Endometrium (tissue), 2 donors: ENCODE measurements around the gene FBXL12.
"Not testable (repeated sequence)": the region's sequence is repeated elsewhere in the genome, so short reads cannot be mapped to it uniquely, and the experiment has no call there.

Experiments
- FAIRE-seq: peaks from 2 replicates; lab custom pipeline; 2012; peaks lifted over from hg19 to GRCh38; lab: Jason Lieb, UNC
- donor health status: control.
- donor health status: control.

The FBXL12 gene

GRCh38 chr19:9838324-9838723 lies 19.4 kb upstream of the FBXL12 start:
- FAIRE-seq = no peak

GRCh38 chr19:9836021-9836420 lies 17.1 kb upstream of the FBXL12 start:
- no peak for FAIRE-seq

- FAIRE-seq = no peak
Observed at GRCh38 chr19:9835507-9835949, 16.6 kb upstream of the FBXL12 start.

GRCh38 chr19:9834726-9835506 lies 16.0 kb upstream of the FBXL12 start, which contains the start of gene PIN1:
PIN1 (plus strand) TSS chr19:9835318; CDS start chr19:9835345, 27 bp downstream.
- peak; percentile 72 for FAIRE-seq

- no peak for FAIRE-seq
Observed at GRCh38 chr19:9834307-9834725, 15.4 kb upstream of the FBXL12 start.

- no peak for FAIRE-seq
Observed at GRCh38 chr19:9828551-9829063, 9.7 kb upstream of the FBXL12 start.

GRCh38 chr19:9827289-9828238 lies 8.7 kb upstream of the FBXL12 start, which contains the start of gene UBL5:
UBL5 (plus strand) TSS chr19:9827918; CDS start chr19:9828338, 420 bp downstream.
- FAIRE-seq = peak; percentile 37

GRCh38 chr19:9823816-9824215 lies 4.9 kb upstream of the FBXL12 start:
- no peak for FAIRE-seq

GRCh38 chr19:9820034-9820433 lies 1.2 kb upstream of the FBXL12 start:
- FAIRE-seq = not testable (repeated sequence)

GRCh38 chr19:9819596-9819909 lies 674 bp upstream of the FBXL12 start:
- peak; percentile 18 for FAIRE-seq

- no peak for FAIRE-seq
Observed at GRCh38 chr19:9818175-9818733, 625 bp downstream of the FBXL12 start.

GRCh38 chr19:9811139-9811538 lies 7.7 kb downstream of the FBXL12 start:
- no peak for FAIRE-seq

GRCh38 chr19:9808855-9809824 lies 9.7 kb downstream of the FBXL12 start:
- no peak for FAIRE-seq

- FAIRE-seq = no peak
Observed at GRCh38 chr19:9806803-9807202, 12.1 kb downstream of the FBXL12 start.

GRCh38 chr19:9801976-9802375 lies 16.9 kb downstream of the FBXL12 start:
- no peak for FAIRE-seq

GRCh38 chr19:9799162-9799561 lies 19.7 kb downstream of the FBXL12 start:
- no peak for FAIRE-seq

- peak; percentile 98 for FAIRE-seq
Observed at GRCh38 chr19:9797871-9798270, 21.0 kb downstream of the FBXL12 start.

GRCh38 chr19:9796113-9796773 lies 22.6 kb downstream of the FBXL12 start:
- FAIRE-seq = peak; percentile 97

- FAIRE-seq = no peak
Observed at GRCh38 chr19:9793071-9793591, 25.7 kb downstream of the FBXL12 start.
